Right hindlimb (tissue), 1 donor: Measurements from ENCODE around the gene PRKCE.

Source experiments
- DNase-seq: peaks from one replicate; pipeline ENCODE4 v3.0.0-alpha.2; 2018

Gene PRKCE

GRCh38 chr2:46136953-46137352 is 485.5 kb downstream of the PRKCE start:
- DNase-seq = no peak

DNA sequence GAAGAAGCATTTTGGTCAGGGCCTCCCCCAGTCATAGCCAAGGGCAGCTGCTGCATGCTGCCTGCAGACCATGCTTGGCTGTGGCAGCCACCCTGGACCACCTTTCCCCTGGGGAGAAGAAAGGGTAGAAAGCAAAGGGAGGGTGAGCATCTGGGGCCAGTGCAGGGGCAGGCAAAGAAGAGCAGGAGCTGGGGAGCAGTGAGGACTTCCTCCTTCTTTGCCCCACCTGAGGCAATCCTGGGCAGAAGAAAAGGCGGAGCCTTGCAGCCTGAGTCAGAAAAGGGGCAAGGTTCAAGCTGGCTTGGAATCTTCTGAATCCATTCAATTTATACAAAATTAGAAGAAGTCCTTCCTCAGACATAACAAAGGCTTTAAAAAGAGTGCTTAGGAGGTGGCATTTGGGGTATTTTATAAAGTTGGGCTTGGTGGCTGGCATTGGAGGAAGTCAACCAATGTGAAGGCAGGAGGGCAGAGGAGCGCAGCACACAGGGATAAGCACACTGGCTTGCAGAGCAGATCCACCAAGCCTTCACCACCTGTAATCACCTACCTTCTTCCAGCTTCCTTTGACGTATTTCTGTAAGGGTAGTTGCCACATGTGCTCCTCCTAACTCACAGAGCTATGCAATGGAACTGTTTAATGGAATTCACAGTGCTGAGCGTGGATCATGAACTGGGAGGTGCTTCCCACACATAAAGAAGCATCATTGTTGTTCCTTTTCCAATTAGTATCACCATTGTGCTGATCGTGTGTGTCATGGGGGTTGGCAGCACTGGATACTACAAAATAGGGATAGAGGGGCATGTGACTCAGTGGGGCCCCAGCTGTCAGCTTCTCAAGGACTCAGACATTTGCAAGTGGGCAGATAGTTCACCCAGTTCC is 491.3 kb downstream of the PRKCE start:
- no peak for DNase-seq

DNA sequence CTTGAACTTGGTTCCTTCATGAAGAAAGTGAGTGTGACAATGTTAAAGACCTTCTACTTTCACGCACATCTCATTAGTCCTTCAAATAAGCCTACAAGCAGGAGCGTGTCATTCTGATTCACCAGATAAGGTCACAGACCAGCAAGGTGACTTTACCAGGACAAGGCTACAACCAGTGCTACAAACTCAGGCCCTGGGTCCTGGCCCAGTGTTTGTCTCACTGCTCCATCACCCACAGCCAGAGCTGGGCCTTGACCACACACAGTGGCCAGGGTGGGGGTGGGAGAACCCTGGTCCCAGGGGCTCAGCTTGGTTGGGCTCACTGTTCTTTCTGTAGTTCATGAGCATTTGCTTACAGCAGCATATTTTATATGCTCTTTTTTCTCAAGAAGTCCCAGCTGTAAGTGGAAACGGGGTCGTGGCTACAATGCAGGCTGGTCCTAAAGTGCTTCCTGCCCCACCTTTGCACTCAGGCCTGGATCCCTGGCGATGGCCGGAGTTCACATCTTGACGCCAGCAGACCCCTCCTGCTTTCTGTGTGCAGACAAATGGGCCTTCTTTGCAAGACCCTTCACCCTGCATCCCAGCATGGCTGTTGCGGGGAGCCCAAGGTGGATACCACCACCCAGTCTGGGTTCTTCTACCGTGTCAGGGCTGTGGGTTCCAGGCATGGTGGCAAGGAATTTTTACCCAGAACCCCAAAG is 492.1 kb downstream of the PRKCE start:
- DNase-seq = no peak

DNA sequence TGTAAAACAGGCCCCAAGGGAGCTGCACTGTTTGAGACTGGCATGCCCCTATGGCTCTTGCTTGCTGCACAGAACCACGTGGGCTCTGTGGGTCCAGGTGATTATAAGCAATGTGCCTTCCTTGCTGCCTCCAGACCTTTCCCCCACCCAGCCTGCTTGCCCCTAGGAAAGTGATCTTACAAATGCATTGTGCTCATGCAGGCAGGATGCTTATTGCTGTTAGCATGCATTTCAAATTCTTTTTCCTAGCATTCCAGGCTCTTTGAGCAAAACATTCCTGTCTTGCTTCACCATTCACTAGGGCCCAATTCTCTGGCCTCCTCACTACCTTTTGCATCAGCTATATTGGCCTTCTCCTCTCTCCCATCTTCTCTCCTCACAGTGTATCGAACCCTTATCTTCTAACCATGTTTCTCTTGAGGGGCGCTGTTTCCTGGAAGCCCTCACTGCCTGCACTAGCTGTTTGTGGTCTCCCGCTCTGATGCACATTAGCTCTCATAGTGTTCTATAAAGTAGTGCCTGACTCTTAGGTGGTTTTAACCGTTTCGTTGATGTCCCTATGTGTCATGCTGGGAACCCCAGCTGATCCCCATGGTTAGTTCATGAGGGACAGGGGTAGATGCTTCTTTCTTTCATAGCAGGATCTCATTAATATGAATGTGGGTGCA is 492.8 kb downstream of the PRKCE start:
- DNase-seq = no peak

- no peak for DNase-seq
Measured at GRCh38 chr2:46145017-46145416, 493.5 kb downstream of the PRKCE start.

GRCh38 chr2:46145840-46146239 is 494.4 kb downstream of the PRKCE start:
- no peak for DNase-seq

DNA sequence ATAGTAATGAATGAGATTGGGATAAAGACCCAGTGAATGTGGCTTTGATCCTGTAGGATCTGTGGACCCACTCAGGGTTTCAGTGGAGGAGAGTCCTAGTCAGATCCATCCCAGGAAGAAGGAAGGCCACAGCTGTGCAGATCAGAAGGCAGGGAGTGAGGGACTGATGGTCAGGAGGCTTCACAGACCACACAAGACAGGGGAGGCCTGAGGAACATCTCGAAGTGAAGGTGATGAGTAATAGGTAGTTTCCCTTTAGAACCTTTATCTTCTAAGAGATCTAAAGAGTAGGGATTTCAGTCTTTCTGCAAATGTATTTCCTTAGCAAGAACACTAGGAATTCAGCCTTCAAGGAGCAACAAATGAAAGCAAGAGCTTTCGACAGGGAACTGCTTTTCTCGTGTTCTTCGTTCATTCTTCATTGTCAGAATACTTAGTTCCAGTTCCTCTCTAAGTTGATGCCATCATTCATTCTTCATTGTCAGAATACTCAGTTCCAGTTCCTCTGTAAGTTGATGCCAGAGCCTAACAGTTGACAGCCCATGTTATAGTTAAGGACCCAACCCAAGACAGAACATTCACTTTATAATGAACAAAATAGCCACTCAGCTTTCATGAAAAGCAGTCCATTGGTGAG is 495.5 kb downstream of the PRKCE start:
- DNase-seq = no peak

DNA sequence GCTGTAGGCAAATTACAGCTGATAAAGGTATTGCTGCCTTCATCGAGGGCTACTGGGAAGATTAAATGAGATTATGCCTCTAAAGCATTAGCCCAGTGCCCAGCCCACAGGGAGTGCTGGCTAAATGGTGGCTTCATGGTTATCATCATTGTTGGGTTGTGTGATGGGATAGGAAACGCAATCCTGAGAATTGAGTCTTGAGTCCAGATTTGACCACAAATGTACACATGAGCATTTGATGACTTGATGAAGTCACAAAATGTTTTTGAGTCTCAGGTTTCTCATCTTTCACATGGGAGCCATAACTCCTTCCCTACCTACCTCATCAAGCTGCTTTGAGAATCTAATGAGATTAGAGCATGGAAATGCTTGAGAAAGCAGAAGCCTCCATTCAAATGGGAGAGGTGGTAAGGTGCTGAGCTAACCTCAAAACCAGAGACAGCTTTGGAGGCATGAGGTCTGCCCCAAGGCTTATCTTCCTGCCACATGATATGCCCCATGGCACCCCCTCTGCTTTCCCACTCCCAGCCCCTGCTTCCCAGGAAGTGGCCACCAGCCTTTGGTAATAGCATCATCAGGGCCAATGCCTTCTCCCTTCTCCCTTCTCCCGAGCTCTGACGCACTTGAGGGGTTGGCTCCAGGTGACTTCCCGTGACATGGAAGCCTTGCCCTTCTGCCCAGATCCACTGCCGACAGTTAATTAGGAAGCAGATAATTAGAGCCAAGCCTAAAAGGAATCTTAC is 496.3 kb downstream of the PRKCE start:
- no peak for DNase-seq

DNA sequence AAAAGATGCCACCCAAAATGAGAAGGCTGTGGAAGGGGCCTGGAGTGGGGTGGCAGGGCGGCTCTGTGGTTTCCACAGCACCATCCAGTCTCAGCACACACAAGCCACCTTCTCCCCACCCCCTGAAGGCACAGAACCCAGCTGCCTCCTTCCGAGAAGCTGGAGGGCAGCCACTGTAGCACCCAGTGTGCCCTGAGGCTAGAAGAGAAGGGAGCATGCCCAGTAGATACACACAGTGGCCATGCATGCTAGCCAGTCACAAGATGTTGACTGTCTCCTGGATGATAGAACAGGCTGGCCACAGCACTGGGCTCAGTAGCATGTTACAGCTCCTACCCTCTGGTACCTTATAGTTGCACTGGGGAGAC is 496.9 kb downstream of the PRKCE start:
- no peak for DNase-seq

DNA sequence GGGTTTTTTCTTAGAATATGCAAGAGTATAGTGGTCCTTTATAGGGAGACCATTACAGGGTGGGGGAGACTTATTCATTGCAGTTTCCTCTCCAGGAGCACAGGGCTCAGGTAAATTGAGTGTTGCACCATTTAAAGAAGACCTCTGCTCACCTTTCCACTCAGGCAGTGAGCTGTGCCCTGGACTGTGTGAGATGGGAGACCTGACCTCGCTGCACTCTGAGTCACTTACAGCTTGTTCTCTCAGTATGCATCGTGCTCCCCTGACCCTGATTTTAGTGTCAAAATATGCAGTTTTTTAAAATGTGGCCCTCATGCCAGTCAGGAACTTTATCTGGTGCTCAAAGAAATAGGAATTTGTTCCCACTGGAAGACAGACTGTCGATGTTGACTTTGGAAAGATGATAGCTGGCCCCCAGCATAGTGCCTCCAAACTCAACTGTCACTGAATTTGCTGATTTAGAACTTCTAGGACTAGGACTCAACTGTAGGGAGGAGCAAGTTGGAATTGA is 499.0 kb downstream of the PRKCE start:
- DNase-seq = no peak

- DNase-seq = no peak
Measured at GRCh38 chr2:46151577-46151976, 500.1 kb downstream of the PRKCE start.

DNA sequence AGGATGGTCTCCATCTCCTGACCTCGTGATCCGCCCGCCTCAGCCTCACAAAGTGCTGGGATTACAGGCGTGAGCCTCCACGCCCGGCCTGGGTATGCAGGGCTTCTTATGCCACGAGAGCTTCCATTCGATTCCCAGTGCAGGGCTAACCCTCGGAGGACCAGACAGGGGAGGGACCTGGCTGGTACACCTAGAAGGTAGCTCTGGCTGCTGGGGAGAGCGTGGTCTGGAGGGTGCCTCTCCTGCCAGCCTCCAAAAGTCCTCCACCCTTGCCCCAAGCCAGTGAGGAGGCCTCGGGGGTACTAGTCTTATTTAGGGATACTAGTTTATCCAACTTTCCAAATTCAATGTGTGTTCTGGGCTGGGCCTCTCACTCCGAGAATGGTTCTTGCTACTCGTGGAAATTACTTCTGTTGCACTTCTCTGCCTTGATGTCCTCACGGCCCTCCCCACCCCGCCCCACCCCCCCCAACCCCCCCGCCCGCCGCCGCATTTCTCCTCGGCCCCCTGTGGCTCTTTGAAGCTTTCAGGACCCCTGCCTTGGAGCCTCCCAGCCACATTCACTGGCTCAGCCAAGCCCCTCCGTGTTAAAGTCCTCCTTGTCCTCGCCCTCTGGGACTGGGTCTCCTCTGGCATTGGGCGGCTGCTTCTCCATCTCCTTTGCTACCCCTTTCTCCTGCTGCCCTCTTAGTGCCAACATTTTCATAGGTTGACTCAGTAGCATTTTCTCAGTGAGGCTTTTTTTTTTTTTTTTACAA is 502.7 kb downstream of the PRKCE start:
- DNase-seq = no peak

DNA sequence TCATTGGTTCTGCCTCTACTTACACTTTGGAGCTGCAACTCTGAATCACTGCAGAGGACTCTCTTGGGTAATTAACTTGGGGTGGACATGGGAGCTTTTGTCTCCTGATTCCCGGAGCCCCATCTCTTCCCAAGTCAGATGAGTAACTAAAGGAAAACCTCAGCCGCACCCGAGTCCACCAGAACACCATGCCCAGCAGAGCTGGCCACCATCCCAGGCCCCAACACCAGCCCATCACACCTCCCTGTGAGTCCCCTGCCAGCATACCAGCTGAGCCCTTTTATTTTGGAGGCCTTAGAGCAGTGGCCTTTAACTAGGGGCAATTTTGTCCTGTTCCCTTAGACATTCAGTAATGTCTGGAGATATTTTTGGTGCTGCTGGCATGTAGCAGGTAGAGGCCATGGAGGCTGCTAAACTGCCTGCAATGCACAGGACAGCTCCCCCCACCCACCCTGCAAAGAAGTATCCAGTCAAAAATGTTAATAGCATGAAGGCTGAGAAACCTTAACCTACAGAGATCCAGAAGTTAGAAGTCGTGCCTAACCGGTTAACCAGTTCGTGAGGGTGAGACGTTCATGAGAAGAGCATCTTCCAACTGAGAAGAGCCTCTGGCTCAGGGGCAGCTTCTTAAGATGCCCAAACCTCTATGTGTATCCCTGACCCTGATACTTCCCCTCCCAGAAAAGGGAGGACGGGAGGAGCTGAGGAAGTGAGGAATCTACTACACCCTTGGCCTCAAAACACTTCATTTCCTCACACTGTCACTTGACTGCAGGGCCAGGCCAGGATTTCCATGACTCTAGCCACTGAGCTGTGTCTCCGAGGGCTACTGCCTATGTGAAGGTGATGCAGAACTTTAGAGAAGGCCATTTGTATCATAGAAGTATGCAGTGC is 505.8 kb downstream of the PRKCE start:
- no peak for DNase-seq

GRCh38 chr2:46157966-46158310 is 506.5 kb downstream of the PRKCE start:
- no peak for DNase-seq

DNA sequence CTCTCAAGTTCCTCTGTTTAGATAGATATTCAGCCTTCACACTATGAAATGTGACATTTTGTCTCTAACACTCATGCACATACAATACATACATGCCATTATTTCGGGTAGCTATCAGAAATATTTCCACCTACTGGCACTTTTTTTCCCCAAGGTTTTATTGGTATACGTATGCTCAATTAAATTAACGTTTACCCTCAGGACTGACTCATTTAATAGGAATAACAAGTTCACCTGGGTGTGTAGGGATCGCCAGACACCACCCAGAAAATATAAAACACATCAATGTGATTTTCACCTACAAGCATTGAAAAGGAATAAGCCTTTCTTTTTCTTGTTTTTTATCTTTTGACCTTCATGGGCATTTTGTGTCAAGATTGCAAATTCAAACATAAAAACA is 507.2 kb downstream of the PRKCE start:
- no peak for DNase-seq

- no peak for DNase-seq
Measured at GRCh38 chr2:46160326-46160725, 508.9 kb downstream of the PRKCE start.

GRCh38 chr2:46161315-46161714 is 509.8 kb downstream of the PRKCE start:
- DNase-seq = no peak

DNA sequence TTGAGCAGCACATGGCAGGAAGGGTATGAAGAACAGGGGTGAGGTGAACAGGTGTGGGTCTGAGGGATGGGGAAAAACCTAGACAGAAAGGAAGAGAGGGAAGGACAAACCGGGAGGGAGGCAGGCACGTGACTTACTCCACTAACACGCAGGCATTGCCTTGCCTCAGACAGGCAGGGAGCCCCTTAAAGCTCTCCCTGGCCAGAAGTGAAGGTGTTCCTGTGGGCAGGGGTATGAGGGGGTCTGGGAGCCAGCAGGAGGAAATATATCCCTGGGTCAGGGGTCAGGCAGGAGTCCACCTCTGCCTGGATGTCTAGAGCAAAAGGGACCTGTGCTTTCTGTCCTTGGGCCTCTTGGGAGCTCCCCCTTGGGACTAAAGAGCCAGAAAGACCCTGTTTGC is 510.4 kb downstream of the PRKCE start:
- DNase-seq = no peak

- DNase-seq = no peak
Measured at GRCh38 chr2:46162329-46163097, 511.0 kb downstream of the PRKCE start.

DNA sequence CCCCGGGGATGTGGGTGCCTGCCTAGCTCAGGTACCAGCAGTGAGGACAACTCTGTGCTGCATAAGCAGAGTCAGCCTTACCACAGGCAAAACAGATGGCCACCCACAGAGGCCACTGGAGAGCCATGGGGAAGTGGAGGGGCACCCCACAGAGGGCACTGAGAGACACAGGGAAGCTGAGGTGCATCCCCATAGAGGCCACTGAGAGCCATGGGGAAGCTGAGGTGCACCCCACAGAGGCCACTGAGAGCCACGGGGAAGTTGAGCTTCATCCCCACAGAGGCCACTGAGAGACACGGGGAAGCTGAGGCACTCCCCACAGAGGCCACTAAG is 511.6 kb downstream of the PRKCE start:
- no peak for DNase-seq
